HCT116 (cell line): ENCODE data around the gene PPP6R3. TPM values are rescaled to one million over a fixed set of nuclear protein-coding genes. Genes with fewer than 3 reads are reported as not detected.
A peak's percentile ranks its signal among the peaks of the same experiment; 100 is the strongest.

Experiments used
- ATAC-seq: fragments of 200-7000 bp; cut with Tn5 transposase; 2 replicates; pipeline ENCODE4 v1.9.1; 2020; ENCODE audit warnings: mild to moderate bottlenecking, moderate library complexity
- BruUV-seq: library from RNA; stranded (reverse); fragments of 400-500 nt; replicated peaks from 2 replicates; lab custom pipeline; 2021; lab: Mats Ljungman, UMichigan
- CTCF ChIA-PET: fragments of 300-600 bp; sonication (Branson Sonifier 250); formaldehyde crosslinking; loops from one replicate; lab custom pipeline; 2021; ENCODE audit warnings: antibody characterized with exemption; lab: Charles Lee
- POLR2A ChIA-PET: fragments of 300-600, 350-600 bp; sonication (Branson Sonifier 250); formaldehyde crosslinking; loops from one replicate; lab custom pipeline; 2021; ENCODE audit warnings: antibody characterized with exemption; lab: Charles Lee
- RAD21 ChIA-PET, 2 experiments: fragments of 300-600 bp; sonication (Branson Sonifier 250); formaldehyde crosslinking; loops; one replicate each; lab custom pipeline; 2023; ENCODE audit warnings: low total read pairs in 2 of 2; ENCODE audit not compliant: uncharacterized antibody in 2 of 2, unreplicated experiment in 2 of 2, low non-redundant PET in 1 of 2; lab: Charles Lee
- DNase-seq: peaks from one replicate; pipeline ENCODE4 v3.0.0-alpha.2; 2010; ENCODE audit warnings: low read depth, low spot score
- H2AFZ ChIP-seq: fragments of 200-600 bp; shearing (Covaris generic), sonication (generic); 2 replicates; pipeline ENCODE4 v1.6.1; 2017; ENCODE audit warnings: low read depth, mixed run types, mixed read lengths, antibody characterized with exemption, low read length; ENCODE audit not compliant: poor library complexity, severe bottlenecking
- H3K27ac ChIP-seq: 2 replicates; pipeline ENCODE4 v1.5.1; 2012; ENCODE audit warnings: low read depth, low read length
- H3K27me3 ChIP-seq: fragments of 200-600 bp; sonication (generic); 2 replicates; pipeline ENCODE4 v1.6.1; 2016; ENCODE audit warnings: mixed run types, low read length, mixed read lengths; ENCODE audit not compliant: insufficient read depth
- H3K36me3 ChIP-seq, 2 experiments: fragments of 200-500 bp in 1 of 2; fragments of 200-600 bp in 1 of 2; sonication (Bioruptor generic) in 1 of 2; sonication (generic) in 1 of 2; 2 replicates each; pipeline versions ENCODE4 v1.5.1 to v1.6.1; 2014 to 2016; ENCODE audit warnings: low read length in 2 of 2, inconsistent platforms in 1 of 2, mixed read lengths in 1 of 2, mixed run types in 1 of 2; ENCODE audit not compliant: insufficient read depth in 2 of 2, control insufficient read depth in 1 of 2
- H3K4me1 ChIP-seq, 2 experiments: fragments of 200-600 bp in 1 of 2; sonication (generic) in 1 of 2; 2 replicates each; pipeline versions ENCODE4 v1.5.1 to v1.6.1; 2012 to 2017; ENCODE audit warnings: low read length in 2 of 2, inconsistent platforms in 1 of 2, mild to moderate bottlenecking in 1 of 2, mixed read lengths in 1 of 2, mixed run types in 1 of 2, moderate library complexity in 1 of 2; ENCODE audit not compliant: insufficient read depth in 2 of 2, control insufficient read depth in 1 of 2
- H3K4me2 ChIP-seq: fragments of 200-600 bp; sonication (generic); 2 replicates; pipeline ENCODE4 v1.6.1; 2017; ENCODE audit warnings: mixed run types, low read length, mixed read lengths
- H3K4me3 ChIP-seq, 2 experiments: fragments of 200-600 bp in 1 of 2; sonication (generic) in 1 of 2; replicated peaks in 1 of 2; 2 replicates each; pipeline ENCODE4 v1.5.1; 2011 to 2016; ENCODE audit warnings: low read length in 2 of 2, control low read depth in 1 of 2, low read depth in 1 of 2, mild to moderate bottlenecking in 1 of 2, mixed read lengths in 1 of 2, mixed run types in 1 of 2
- H3K79me2 ChIP-seq: fragments of 200-600 bp; sonication (generic); 2 replicates; pipeline ENCODE4 v1.6.1; 2017; ENCODE audit warnings: mild to moderate bottlenecking, mixed run types, low read length, moderate library complexity, mixed read lengths; ENCODE audit not compliant: insufficient read depth
- H3K9ac ChIP-seq: fragments of 200-600 bp; sonication (generic); 2 replicates; pipeline ENCODE4 v1.6.1; 2016; ENCODE audit warnings: low read length, mixed read lengths
- H3K9me2 ChIP-seq: fragments of 200-600 bp; sonication (generic), shearing (Covaris generic); 2 replicates; pipeline ENCODE4 v1.6.1; 2017; ENCODE audit warnings: mixed run types, mild to moderate bottlenecking, moderate library complexity; ENCODE audit not compliant: insufficient read depth
- H3K9me3 ChIP-seq, 2 experiments: fragments of 200-500 bp in 1 of 2; fragments of 200-600 bp in 1 of 2; sonication (Bioruptor generic) in 1 of 2; sonication (generic) in 1 of 2; 2 replicates each; pipeline ENCODE4 v1.6.1; 2014 to 2017; ENCODE audit warnings: low read length in 2 of 2, mixed read lengths in 2 of 2, inconsistent platforms in 1 of 2, low read depth in 1 of 2, mild to moderate bottlenecking in 1 of 2, mixed run types in 1 of 2, moderate library complexity in 1 of 2; ENCODE audit not compliant: control insufficient read depth in 1 of 2, insufficient read depth in 1 of 2
- H4K20me1 ChIP-seq: fragments of 200-600 bp; sonication (generic), shearing (Covaris generic); 2 replicates; pipeline ENCODE4 v1.6.1; 2017; ENCODE audit warnings: mixed run types, mild to moderate bottlenecking, moderate library complexity; ENCODE audit not compliant: insufficient read depth
- ATF3 ChIP-seq: IDR thresholded peaks from 2 replicates; pipeline ENCODE4 v1.6.1; 2012
- CBX3 ChIP-seq: IDR thresholded peaks from 2 replicates; pipeline ENCODE4 v1.6.1; 2012; ENCODE audit warnings: low read depth
- CEBPB ChIP-seq: IDR thresholded peaks from 2 replicates; pipeline ENCODE4 v1.6.1; 2012; ENCODE audit warnings: low read depth
- CTCF ChIP-seq, 3 experiments: fragments of 200-600 bp in 1 of 3; sonication (generic) in 1 of 3; IDR thresholded peaks in 2 of 3; conservative IDR thresholded peaks in 1 of 3; 2 replicates each; pipeline ENCODE4 v1.5.1; 2012 to 2017; ENCODE audit warnings: low read depth in 2 of 3, low read length in 2 of 3, antibody characterized with exemption in 1 of 3, borderline replicate concordance in 1 of 3, control low read depth in 1 of 3, mild to moderate bottlenecking in 1 of 3, mixed read lengths in 1 of 3, mixed run types in 1 of 3, moderate library complexity in 1 of 3; ENCODE audit not compliant: insufficient read depth in 1 of 3
- RAD21 ChIP-seq: IDR thresholded peaks from 2 replicates; pipeline ENCODE4 v1.6.1; 2012; ENCODE audit warnings: low read depth, mild to moderate bottlenecking
- intact Hi-C: fragments of 100-400 bp; cut with micrococcal nuclease; formaldehyde crosslinking; loops from 2 replicates; pipeline ENCODE4 v1.10.0; 2022
- total RNA-seq: library from RNA; stranded (reverse); gene quantifications from one replicate; pipeline ENCODE4 v1.2.1, GENCODE V29; 2021; ENCODE audit not compliant: unreplicated experiment

PPP6R3 gene
- total RNA-seq, 1 experiment from 2014 or later = 113 TPM

- peak overlapping the region; percentile 37; the same call in 1 of the 2 replicates for H3K4me2 ChIP-seq
Observed at GRCh38 chr11:68436985-68437926, 23.3 kb upstream of the PPP6R3 start.

More at GRCh38 chr11:68436985-68437926, 23.3 kb upstream of the PPP6R3 start:
- Histone ChIP-seq H3K4me1 (peaks cover 0 to 15% of the 10 kb centered on the region in 2 experiments; a peak in 2 of 4 replicates), H2AFZ (no peak overlapping the region), H3K4me3 (no peak overlapping the region), H3K79me2 (no peaks in the 10 kb centered on the region), H4K20me1 (no peaks in the 10 kb centered on the region), H3K9me3 (no peaks in the 10 kb centered on the region), H3K27me3 (no peaks in the 10 kb centered on the region), H3K36me3 (peaks cover 3% of the 10 kb centered on the region in 2 experiments; a peak in 2 of 4 replicates), H3K27ac (no peak overlapping the region), H3K9ac (no peak overlapping the region), H3K9me2 (no peaks in the 10 kb centered on the region)
- intact Hi-C loops = no loop called here
- ChIA-PET CTCF (interaction anchor here (0.6 kb wide), 1 partner anchor 179 kb away, joined by 3 read pairs; no protein-coding TSS in a partner anchor), RAD21 (no interaction called here), POLR2A (no interaction called here)
- no peak for DNase-seq
- ATAC-seq = peak; percentile 69
- no peak for TF ChIP-seq ATF3
- TF ChIP-seq CTCF (IDR thresholded peaks at IDR 0.05 in 2 of 3, conservative IDR thresholded peaks at IDR 0.05 in 1 of 3; ENCODE audit: borderline replicate concordance in 1 of 3, insufficient read depth in 1 of 3, low read depth in 2 of 3, low read length in 2 of 3) = no peak
- TF ChIP-seq CBX3 = no peak
- TF ChIP-seq CEBPB = no peak
- no peak for TF ChIP-seq RAD21
- BruUV-seq = no TSS peak
